GM20431 (cell line): ENCODE results near the gene SNX17.

ENCODE experiments used
- in situ Hi-C: fragments of 300-500 bp; cut with MseI, MboI; formaldehyde crosslinking; loops from one replicate; pipeline ENCODE4 v1.15.0; 2020; ENCODE audit warnings: low sequenced_read_pairs; ENCODE audit not compliant: unreplicated experiment

SNX17 gene

GRCh38 chr2:27362678-27363420, 7.6 kb upstream of the SNX17 start:
- in situ Hi-C loops: no loop called here

- in situ Hi-C loops: no loop called here
Measured at GRCh38 chr2:27363933-27364332, 6.5 kb upstream of the SNX17 start.

GRCh38 chr2:27369471-27370025, 868 bp upstream of the SNX17 start:
- in situ Hi-C loops: no loop called here

- in situ Hi-C loops: no loop called here
Measured at GRCh38 chr2:27370816-27371620, 602 bp downstream of the SNX17 start.

GRCh38 chr2:27372937-27373336, 2.5 kb downstream of the SNX17 start:
- in situ Hi-C loops: no loop called here

GRCh38 chr2:27373567-27373966, 3.2 kb downstream of the SNX17 start:
- in situ Hi-C loops: no loop called here

GRCh38 chr2:27375513-27376099, 5.2 kb downstream of the SNX17 start:
- in situ Hi-C loops: no loop called here

GRCh38 chr2:27376151-27376865, 5.9 kb downstream of the SNX17 start:
- in situ Hi-C loops: no loop called here

- in situ Hi-C loops: no loop called here
Measured at GRCh38 chr2:27376866-27377617, 6.6 kb downstream of the SNX17 start.

- in situ Hi-C loops: no loop called here
Measured at GRCh38 chr2:27377618-27378095, 7.2 kb downstream of the SNX17 start.

- in situ Hi-C loops: no loop called here
Measured at GRCh38 chr2:27378096-27378808, 7.8 kb downstream of the SNX17 start.

- in situ Hi-C loops: no loop called here
Measured at GRCh38 chr2:27378809-27379290, 8.4 kb downstream of the SNX17 start.

GRCh38 chr2:27379383-27379835, 9.0 kb downstream of the SNX17 start:
- in situ Hi-C loops: no loop called here

- in situ Hi-C loops: no loop called here
Measured at GRCh38 chr2:27379836-27380625, 9.6 kb downstream of the SNX17 start.

GRCh38 chr2:27380626-27381545, 10.5 kb downstream of the SNX17 start, which contains the start of gene ZNF513:
ZNF513 (minus strand) TSS chr2:27380734; CDS start chr2:27380526, 208 bp downstream.
- in situ Hi-C loops: no loop called here

- in situ Hi-C loops: no loop called here
Measured at GRCh38 chr2:27381577-27382181, 11.3 kb downstream of the SNX17 start.
